Measurements from ENCODE around the gene HPSE2.

Gene HPSE2

DNA sequence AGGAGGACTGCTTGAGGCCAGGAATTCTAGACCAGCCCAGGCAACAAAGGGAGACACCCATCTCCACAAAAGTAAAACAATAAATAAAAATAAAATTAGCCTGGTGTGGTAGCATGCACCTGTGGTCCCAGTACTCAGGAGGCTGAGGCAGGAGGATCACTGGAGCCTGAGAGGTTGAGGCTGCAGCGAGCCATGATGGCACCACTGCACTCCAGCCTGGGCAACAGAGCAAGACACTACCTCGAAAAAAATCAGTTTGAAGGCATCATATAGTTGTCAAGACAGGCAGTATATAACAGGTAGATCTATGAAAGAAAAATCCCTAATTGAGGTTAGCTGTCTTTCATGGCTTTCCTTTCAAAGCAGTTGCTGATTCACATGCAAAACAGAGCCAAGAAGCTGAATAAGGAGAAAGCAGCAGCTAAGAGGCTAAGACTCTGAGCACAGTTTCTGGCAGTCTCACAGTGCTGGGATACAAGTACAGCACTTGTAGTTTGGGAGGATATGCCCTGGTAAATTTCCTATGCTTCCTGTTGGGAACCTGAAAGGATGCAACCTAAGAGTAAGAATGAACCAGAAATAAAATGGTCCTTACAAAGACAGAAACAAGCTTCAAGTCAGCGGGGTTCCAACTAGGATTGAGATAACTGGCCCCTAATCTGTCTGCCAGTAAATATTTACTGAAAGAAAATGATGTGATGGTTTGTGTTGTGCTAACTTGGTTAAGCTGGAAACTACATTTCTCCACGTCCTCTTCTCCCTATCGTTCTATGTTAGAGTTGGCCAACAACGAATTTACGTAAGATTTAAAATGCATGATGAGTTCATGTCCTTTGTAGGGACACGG, 420.4 kb downstream of the HPSE2 start:
- TF ChIP-seq, protein P1, sequence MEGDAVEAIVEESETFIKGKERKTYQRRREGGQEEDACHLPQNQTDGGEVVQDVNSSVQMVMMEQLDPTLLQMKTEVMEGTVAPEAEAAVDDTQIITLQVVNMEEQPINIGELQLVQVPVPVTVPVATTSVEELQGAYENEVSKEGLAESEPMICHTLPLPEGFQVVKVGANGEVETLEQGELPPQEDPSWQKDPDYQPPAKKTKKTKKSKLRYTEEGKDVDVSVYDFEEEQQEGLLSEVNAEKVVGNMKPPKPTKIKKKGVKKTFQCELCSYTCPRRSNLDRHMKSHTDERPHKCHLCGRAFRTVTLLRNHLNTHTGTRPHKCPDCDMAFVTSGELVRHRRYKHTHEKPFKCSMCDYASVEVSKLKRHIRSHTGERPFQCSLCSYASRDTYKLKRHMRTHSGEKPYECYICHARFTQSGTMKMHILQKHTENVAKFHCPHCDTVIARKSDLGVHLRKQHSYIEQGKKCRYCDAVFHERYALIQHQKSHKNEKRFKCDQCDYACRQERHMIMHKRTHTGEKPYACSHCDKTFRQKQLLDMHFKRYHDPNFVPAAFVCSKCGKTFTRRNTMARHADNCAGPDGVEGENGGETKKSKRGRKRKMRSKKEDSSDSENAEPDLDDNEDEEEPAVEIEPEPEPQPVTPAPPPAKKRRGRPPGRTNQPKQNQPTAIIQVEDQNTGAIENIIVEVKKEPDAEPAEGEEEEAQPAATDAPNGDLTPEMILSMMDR (conservative IDR thresholded peaks at IDR 0.05), result no peak
- no peak overlapping the region for H3K27ac ChIP-seq

DNA sequence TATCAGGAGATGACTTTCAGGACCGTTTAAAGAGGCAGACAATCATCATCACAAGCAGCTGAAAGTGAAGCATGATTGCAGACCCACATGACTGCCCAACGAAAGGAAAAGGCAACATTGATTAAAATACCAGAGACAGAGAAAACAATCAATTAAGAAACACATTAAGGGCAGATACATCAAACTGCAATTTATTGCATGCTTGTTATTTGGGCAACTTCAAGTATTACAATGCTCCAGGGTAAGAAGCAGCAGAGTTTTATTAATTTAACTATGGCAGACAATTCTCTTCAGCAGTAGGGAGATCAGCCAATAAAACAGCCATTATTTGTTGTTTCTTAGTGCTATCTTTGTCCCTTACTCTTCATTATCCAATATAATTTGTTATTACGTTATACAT, 421.2 kb downstream of the HPSE2 start:
- TF ChIP-seq, protein P1 (conservative IDR thresholded peaks at IDR 0.05), result no peak
- no peak overlapping the region for H3K27ac ChIP-seq

DNA sequence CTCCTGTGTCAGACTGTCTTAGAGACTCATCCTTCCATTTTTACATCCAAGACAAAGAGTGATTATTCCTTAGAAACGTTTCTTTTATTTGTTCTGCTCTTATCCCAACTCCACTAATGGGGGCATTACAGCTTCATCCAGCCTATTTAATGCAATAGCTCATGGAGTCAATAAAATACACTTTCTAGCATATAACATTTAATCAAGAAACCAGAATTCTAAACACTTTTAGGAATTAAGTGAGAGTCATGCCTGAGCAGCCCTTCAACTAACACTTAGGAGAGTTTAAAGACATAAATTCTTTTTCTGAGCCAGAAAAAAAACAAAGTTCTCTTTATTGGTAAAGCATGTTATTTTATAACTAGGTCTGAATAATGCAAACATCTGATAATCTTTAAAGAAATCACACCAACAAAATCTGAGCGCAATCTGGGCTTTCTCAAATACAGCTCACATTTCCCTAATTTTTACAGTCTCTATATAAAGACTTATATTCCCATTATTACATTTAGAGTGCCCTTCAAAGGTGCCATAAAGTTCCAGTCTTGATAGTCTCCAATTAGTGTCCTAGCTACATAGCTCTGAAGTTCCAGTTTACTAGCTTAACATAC, 427.3 kb downstream of the HPSE2 start:
- TF ChIP-seq, protein P1 (conservative IDR thresholded peaks at IDR 0.05), result no peak

DNA sequence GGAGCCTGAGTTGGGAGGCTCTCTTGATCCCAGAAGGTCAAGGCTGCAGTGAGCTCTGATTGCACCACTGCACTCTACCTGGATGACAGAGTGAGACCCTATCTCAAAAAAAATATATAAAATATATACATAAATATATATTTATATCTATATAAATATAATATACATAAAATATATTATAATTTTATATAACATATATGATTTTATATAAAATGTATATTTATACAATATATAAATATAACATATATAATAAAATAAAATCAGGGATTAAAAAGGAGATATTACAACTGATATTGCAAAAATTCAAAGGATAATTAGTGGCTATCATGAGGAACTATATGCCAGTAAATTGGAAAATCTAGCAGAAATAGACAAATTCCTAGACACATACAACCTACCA, 435.4 kb downstream of the HPSE2 start:
- no peak overlapping the region for H3K27ac ChIP-seq
- TF ChIP-seq, protein P1 (conservative IDR thresholded peaks at IDR 0.05), result no peak

More for the DNA sequence above, 427.3 kb downstream of the HPSE2 start:
- H3K27ac ChIP-seq, result no peak overlapping the region

DNA sequence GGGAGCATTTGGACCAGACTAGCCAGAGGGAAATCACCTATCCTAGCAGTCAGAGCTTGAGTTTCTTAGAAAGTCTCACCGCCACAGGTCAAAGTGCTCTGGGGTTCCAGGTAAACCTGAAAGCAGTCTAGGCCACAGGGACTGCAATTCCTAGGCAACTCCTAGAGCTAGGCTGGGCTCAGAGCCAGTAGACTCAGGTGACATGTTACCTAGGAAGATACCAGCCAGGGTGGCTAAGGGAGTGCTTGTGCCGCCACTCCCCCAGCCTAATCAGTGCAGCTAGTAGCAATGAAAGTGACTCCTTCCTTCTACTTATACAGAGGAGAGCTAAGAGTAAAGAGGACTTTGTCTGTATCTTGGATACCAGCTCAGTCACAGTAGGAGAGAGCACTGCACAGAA, 440.2 kb downstream of the HPSE2 start:
- H3K27ac ChIP-seq, result no peak overlapping the region
- TF ChIP-seq, protein P1 (conservative IDR thresholded peaks at IDR 0.05), result no peak

DNA sequence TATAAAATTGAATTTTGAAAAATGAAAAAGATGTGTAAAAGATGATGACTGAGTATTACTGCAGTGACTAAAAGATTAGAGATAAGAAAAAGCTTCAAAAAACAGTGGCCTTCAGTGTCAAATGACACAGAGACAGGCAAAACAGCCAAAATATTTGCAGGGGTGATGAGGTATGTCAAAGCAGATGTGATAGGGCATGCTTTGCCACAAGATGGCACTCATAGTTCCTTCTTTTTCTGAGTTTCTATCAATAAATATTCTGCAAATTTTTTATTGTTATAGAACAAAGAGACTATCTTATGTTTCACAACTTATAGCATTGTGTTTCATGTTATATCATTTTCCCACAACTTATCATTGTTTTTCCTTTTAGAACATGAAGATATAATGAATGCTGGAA, 444.8 kb downstream of the HPSE2 start:
- TF ChIP-seq, protein P1 (conservative IDR thresholded peaks at IDR 0.05), result peak; percentile 79
- no peak overlapping the region for H3K27ac ChIP-seq

DNA sequence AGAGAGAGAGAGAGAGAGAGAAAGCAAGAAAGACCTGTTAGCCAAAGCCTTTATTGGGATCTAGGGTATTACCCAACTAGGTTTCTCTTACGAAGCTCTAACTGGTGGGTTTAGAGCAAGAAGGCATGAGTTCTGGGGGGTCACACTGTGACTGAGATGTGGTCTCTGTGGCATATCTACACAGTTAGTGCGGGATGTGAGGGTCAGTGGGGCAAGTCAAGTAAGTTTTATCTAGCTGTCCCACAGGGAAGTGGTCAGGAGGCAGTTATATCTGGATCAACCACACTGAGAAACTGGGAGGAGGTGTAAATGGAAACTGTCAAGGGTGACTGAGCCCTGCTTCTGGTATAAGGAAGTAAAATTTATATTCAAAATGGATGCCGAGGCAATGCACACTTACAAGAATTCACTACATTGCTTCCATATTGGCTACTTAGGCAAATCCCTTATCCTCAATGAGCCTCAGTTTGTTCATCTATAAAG, 457.3 kb downstream of the HPSE2 start:
- no peak overlapping the region for H3K27ac ChIP-seq
- TF ChIP-seq, protein P1 (conservative IDR thresholded peaks at IDR 0.05), result no peak

Data from VCaP (cell line).